Medulla oblongata (tissue), 1 donor: ENCODE results near the gene MET.

ENCODE experiments used
- DNase-seq: peaks from one replicate; pipeline ENCODE4 v3.0.0-alpha.2; 2015; ENCODE audit errors: extremely low spot score

The MET gene

DNA sequence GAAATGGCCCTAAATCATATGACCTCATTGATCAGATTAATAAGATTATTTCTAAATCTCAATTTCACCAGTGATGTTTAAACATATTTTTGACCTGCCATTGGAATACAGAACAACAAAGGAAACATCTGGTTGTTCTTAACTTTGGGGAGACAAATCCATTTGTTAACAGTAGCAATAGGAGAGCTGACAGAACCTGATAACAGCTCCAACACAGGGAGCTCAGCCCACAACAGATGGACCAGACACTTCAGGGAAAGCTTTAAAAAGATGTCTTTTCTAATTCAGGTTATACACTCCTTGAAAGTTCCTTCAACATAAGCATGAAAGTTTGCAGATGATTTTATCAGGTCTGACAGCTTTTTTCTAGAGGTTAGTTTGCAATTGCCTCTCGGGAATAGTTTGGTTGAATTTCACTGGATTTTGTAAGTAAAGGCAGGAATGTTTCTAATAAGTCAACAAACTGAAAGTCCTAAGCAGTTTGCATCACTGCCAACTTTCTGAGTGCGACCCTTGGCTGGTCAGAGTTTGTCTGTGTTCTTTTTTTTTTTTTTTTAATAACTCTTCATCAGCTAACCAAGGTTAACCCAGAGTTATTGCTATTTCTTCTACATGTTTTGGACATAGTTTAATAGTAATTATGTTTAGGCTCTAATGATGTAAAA, 6.5 kb upstream of the MET start:
- no peak for DNase-seq

- DNase-seq, result no peak
Measured at GRCh38 chr7:116669769-116670168, 2.2 kb upstream of the MET start.

GRCh38 chr7:116670409-116671015, 1.5 kb upstream of the MET start:
- DNase-seq, result no peak

- DNase-seq, result no peak
Measured at GRCh38 chr7:116671111-116671510, 885 bp upstream of the MET start.

DNA sequence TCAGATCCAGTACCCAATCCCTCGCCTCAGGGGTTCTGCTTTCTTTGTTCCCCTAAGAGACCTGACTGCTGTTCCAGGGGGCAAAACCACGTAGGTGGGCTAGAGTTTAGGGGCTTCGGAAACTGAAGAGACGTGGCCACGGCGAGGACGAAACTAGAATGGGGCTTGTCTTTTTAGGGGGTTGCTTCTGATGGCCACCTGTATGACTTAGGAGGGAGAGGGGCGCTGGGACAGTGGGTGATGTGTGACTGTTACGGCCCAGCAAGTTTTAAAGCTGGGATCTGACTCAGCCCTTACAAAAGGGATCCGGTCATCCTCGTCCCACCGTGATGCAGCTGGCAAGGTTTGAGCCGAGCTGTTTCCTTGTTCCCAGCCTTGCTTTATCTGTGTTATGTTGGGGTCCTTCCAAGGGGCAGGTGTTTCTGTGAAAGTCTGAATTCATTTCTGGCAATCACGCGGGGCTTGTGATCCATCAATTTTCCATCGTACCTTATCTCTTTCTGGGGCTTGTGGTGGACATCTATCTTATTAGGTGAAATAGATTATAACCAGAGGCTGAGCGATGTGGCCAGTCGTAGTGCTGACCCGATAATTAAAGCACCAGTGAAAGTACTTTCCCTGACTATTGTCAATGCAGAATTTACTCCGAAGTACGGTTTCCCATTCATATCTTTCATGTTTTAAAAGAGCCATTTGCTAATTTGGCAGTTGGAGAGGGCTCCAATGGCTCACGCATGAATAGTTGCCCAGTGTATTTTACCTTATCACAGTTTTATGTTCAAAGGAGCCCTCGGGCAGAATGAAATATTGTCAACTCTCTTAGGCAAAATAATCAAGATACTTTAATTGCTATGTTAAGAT, 830 bp downstream of the MET start:
- no peak for DNase-seq

- no peak for DNase-seq
Measured at GRCh38 chr7:116673457-116673865, 1.5 kb downstream of the MET start.

- DNase-seq, result no peak
Measured at GRCh38 chr7:116674508-116675173, 2.6 kb downstream of the MET start.

DNA sequence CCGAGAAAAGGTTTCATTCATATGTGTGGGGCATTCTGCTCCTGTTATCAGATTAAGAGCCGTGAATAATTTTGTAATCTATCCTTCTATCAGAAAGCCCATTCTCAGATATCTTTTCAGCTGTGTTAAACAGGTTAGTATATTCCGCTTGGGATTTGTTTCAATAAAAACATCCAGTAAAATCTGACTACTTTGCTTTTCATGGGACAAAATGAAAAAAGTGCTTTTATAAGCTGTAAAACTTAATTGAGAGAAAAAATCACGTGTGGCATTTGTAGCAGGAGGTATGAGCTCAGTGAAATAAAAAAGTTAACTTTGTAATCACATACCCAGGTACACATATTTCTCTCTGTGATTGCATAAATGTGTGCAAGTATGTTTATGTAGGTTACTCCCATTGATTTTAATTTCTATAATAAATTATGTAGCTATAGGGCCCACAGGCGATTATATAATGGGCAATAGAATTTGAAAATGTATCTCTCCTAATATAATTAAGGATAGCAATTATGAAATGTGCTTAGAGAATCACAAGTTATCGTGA, 3.9 kb downstream of the MET start:
- DNase-seq, result no peak

GRCh38 chr7:116678780-116679179, 6.8 kb downstream of the MET start:
- DNase-seq, result no peak

GRCh38 chr7:116679500-116679899, 7.5 kb downstream of the MET start:
- no peak for DNase-seq

GRCh38 chr7:116683786-116684185, 11.8 kb downstream of the MET start:
- DNase-seq, result no peak

DNA sequence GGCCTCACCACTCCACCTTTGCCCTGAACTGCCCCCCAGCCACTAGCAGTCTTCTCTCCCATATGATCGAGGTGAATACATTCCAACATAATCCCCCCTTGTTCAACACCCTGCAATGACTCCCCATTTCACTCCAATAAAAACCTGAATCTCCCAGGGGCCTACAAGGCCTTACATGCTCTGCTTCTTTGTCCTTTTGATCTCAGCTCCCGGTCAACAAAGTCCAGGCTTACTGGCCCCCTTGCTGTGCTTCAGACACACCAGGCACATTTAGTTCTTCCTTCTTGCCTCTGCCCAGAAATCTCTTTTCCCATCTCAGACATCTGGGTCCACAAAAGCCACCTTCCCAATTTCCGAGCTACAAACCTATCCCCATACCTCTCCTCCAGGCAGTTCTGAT, 14.0 kb downstream of the MET start:
- no peak for DNase-seq

- DNase-seq, result no peak
Measured at GRCh38 chr7:116686812-116687419, 14.9 kb downstream of the MET start.

- no peak for DNase-seq
Measured at GRCh38 chr7:116687801-116688201, 15.8 kb downstream of the MET start.

DNA sequence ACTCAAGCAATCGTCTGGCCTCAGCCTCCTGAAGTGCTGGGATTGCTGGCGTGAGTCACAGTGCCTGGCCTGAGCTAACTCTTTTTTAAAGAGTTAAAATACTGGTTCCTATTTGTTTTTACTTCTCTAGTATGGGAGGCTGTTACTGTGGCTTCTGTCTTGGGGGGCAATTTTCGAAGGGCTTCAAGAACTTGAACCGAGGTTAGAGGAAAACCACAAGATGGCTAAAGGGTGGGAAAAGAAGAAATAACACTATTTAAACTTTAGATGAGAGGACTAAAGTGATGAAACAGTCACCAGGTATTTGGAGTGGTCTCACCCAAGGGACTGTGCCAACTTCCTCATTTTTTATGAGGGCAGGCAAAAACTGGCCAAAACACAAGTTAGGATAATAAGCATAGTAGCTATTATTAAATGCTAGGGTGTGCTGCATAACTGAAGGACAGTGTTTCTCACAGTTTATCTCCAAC, 17.8 kb downstream of the MET start:
- DNase-seq, result no peak

- DNase-seq, result no peak
Measured at GRCh38 chr7:116691664-116692063, 19.7 kb downstream of the MET start.

- DNase-seq, result no peak
Measured at GRCh38 chr7:116692401-116693308, 20.7 kb downstream of the MET start.

GRCh38 chr7:116696707-116697106, 24.7 kb downstream of the MET start:
- no peak for DNase-seq

- no peak for DNase-seq
Measured at GRCh38 chr7:116697152-116697551, 25.2 kb downstream of the MET start.

GRCh38 chr7:116697761-116698160, 25.8 kb downstream of the MET start:
- DNase-seq, result no peak
